ENCODE measurements around the gene ECM2. TPM values are rescaled to one million over a fixed set of nuclear protein-coding genes. Genes with fewer than 3 reads are reported as not detected.

ECM2 gene
- total RNA-seq, 1 donor from 2014 or later, result not detected

- no peak for DNase-seq (ENCODE audit: extremely low read depth, low read depth, low spot score)
Measured at GRCh38 chr9:92468206-92468605, 67.6 kb downstream of the ECM2 start.

DNA sequence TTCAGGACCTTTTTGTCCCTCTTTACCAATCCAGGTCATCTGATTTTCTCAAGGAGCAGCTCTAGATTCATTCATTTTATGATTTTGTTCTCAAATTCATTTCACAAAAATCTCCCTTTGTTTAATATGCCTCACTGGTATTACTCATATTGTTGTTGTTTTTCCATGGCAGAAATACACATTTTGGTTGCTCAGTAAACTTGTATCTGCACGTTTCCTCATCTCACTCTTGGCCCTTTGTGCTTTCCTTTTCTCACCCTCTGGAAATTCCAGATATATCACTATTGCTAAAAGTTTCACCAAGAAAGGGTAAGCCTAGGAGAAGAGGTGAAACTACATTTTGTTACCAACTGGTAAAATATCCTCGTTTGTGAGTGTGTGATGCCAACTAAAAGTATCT, 68.3 kb downstream of the ECM2 start:
- no peak for DNase-seq (ENCODE audit: extremely low read depth, low read depth, low spot score)

GRCh38 chr9:92467041-92467440, 68.7 kb downstream of the ECM2 start:
- DNase-seq (ENCODE audit: extremely low read depth, low read depth, low spot score), result no peak

GRCh38 chr9:92463984-92464383, 71.8 kb downstream of the ECM2 start:
- DNase-seq (ENCODE audit: extremely low read depth, low read depth, low spot score), result no peak

GRCh38 chr9:92463387-92463786, 72.4 kb downstream of the ECM2 start:
- no peak for DNase-seq (ENCODE audit: extremely low read depth, low read depth, low spot score)

DNA sequence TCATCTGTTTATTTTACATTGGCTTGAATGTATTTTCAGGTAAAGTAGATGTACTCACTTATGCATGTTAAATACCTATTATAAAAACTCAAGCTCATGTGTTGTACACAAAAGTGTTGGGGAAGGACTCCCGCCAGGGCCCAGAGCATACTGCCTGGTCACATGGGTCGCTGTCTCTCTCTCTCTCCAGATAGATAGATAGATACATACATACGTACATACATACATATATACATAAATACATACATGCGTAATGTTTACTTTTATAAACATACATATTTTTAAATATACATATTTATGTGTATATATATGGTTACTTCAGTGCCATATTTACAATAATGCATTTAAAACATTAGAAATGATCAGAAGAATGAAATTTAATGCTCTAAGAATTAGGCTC, 78.2 kb downstream of the ECM2 start:
- no peak for DNase-seq (ENCODE audit: extremely low read depth, low read depth, low spot score)

- no peak for DNase-seq (ENCODE audit: extremely low read depth, low read depth, low spot score)
Measured at GRCh38 chr9:92455217-92455616, 80.6 kb downstream of the ECM2 start.

DNA sequence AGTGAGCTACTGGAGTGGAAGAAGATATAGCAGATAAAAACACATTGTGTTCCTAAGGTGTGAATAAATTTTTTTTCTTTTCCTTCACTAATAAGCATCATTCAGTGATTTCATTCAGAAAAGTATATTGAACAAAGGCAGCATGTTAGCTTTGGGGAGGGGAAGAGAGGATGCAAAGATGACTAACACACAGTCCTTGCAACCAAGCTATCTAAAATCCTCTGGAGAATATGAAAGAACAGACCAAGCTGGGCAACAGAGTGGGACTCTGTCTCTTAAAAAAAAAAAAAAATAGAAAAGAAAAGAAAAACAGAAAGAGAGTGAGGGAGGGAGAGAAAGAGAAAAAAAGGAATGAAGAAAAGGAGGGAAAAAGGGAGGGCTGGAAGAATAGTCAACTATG, 89.3 kb downstream of the ECM2 start:
- no peak for DNase-seq (ENCODE audit: extremely low read depth, low read depth, low spot score)

Other genes starting within 250 kb of the ECM2 start
- gene IARS1, start 242.3 kb downstream of the ECM2 start, total RNA-seq, result 89.1 and 98.2 TPM in 2 replicates
- gene NOL8, start 210.6 kb downstream of the ECM2 start, total RNA-seq, result 22.4 and 28.4 TPM in 2 replicates
- gene CENPP, start 210.0 kb downstream of the ECM2 start, total RNA-seq, result 1.8 and 2.5 TPM in 2 replicates
- gene OGN, start 131.4 kb downstream of the ECM2 start, total RNA-seq, result not detected in 2 replicates
- gene OMD, start 111.5 kb downstream of the ECM2 start, total RNA-seq, result not detected in 2 replicates
- not detected in 2 replicates for gene ASPN, start 53.5 kb downstream of the ECM2 start, total RNA-seq
- 15.4 and 18.0 TPM in 2 replicates for gene IPPK, start 134.1 kb upstream of the ECM2 start, total RNA-seq
- 45.6 and 51.4 TPM in 2 replicates for gene BICD2, start 228.8 kb upstream of the ECM2 start, total RNA-seq

Data from glomerular endothelial cell (primary cell).